AG04449 (cell line): ENCODE results near the gene SLC2A5.

Experiments
- CTCF ChIA-PET: fragments of 350-600 bp; formaldehyde crosslinking; extraction: SDS; loops from one replicate; lab custom pipeline; 2021; ENCODE audit warnings: antibody characterized with exemption; lab: Yijun Ruan, JAX
- POLR2A ChIA-PET: fragments of 400-600, 350-600 bp; formaldehyde crosslinking; extraction: SDS; loops from one replicate; lab custom pipeline; 2020; ENCODE audit warnings: antibody characterized with exemption, inconsistent platforms; lab: Yijun Ruan, JAX
- DNase-seq: peaks from one replicate; pipeline ENCODE4 v3.0.0-alpha.2; 2010; ENCODE audit warnings: low read depth, low spot score
- H3K4me3 ChIP-seq: 2 replicates; pipeline ENCODE4 v1.5.1; 2011; ENCODE audit warnings: low read depth, mild to moderate bottlenecking, control low read depth, low read length
- TF ChIP-seq, protein P1 (sequence below): IDR thresholded peaks from one replicate; pipeline ENCODE4 v1.5.1; 2011; ENCODE audit warnings: mild to moderate bottlenecking, moderate library complexity, low read length, control low read depth, inconsistent platforms; ENCODE audit not compliant: insufficient read depth; ENCODE audit errors: missing control alignments

The SLC2A5 gene

DNA sequence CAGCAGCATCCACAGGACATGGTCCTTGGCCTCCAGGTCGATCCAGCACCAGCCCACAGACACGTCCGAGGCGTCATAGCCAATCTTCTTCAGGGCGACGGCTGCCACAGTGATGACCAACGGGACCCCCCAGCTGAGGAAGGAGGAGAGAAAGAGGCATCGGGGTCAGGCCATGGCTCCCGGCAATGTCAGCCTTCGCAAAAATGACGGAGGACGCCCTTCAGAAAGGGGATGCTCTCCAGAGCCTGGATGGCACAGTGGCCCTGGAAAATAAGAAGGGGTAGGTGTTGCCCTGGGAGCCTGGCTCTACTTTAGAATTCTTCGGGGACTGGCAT lies 41.9 kb upstream of the SLC2A5 start:
- no peak overlapping the region for H3K4me3 ChIP-seq
- POLR2A ChIA-PET = no interaction called here

DNA sequence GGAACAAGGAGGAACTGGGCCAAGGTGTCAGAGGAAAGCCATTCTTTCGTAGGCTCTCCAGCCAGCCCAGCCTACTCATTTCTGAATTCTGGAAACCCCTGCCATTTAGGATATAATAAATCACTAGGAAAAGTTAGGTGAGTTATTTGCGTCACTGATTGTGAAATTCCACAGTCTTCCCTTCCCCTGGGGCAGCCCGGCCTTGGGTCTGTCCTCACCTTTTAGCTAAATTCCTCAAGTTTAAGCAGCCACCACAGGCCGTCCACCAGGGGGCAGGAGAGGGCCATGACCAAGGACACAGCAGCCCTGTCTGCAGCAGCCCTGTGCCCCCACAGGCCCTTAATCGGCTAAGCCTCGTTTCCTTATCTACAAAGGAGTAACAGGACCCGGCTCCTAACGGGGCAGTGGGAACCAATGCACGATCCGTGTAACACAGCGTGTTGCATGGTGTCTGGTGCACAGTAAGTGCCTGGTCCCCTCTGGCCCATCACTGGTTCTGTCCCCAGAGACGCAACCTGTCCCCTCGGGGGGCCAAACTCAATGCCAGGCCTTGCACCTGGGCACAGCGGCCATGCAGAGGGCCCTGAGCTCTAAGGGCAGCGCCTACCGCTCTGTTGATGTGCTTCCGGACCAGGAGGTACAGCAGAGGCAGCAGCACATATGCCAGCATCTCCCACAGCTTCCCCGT lies 41.4 kb upstream of the SLC2A5 start:
- POLR2A ChIA-PET = no interaction called here
- TF ChIP-seq, protein P1, sequence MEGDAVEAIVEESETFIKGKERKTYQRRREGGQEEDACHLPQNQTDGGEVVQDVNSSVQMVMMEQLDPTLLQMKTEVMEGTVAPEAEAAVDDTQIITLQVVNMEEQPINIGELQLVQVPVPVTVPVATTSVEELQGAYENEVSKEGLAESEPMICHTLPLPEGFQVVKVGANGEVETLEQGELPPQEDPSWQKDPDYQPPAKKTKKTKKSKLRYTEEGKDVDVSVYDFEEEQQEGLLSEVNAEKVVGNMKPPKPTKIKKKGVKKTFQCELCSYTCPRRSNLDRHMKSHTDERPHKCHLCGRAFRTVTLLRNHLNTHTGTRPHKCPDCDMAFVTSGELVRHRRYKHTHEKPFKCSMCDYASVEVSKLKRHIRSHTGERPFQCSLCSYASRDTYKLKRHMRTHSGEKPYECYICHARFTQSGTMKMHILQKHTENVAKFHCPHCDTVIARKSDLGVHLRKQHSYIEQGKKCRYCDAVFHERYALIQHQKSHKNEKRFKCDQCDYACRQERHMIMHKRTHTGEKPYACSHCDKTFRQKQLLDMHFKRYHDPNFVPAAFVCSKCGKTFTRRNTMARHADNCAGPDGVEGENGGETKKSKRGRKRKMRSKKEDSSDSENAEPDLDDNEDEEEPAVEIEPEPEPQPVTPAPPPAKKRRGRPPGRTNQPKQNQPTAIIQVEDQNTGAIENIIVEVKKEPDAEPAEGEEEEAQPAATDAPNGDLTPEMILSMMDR = peak; percentile 92
- H3K4me3 ChIP-seq = no peak overlapping the region
- peak; percentile 34 for DNase-seq
- CTCF ChIA-PET = interaction anchor here (0.6 to 17.5 kb wide), 66 partner anchors 8 to 977 kb away, joined by 3 to 267 read pairs (median 4); partner anchors contain the start of genes GPR157 and H6PD

More for the DNA sequence above, 41.9 kb upstream of the SLC2A5 start:
- TF ChIP-seq, protein P1 = no peak
- DNase-seq = no peak
- CTCF ChIA-PET = interaction anchor here (0.7 to 17.5 kb wide), 54 partner anchors 8 to 978 kb away, joined by 3 to 267 read pairs (median 4); partner anchors contain the start of genes GPR157 and H6PD

DNA sequence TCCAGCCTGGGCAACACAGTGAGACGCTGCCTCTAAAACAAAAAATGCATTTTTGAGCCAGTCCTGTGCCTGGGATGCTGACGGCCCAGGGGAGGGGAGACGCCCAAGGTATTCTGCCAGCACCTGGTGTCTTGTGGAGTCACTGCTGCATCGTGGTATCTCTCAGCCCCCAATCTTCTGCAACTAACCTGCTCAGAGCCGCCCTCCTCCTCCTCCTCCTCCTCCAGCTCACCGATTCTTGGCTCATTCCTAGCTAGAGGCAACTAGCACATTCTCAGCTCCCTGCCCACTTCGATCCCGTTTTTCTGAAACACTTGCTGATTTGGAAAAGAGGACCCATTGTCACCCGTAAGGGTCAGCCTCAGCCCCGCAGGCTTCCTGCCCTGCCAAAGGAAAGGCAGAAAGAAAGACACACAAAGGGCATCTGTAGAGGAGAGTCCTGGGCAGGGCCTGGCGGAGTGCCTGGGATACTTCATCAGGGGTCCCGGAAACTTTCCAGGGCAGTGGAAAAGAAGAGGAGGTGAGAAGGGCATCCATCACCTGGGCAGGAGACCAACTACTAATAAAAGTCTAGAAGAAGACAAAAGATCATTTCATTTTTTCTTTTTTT lies 38.7 kb upstream of the SLC2A5 start:
- TF ChIP-seq, protein P1 = no peak
- no peak for DNase-seq
- ChIA-PET POLR2A (no interaction called here), CTCF (interaction anchor here (0.7 to 17.5 kb wide), 9 partner anchors 9 to 383 kb away, joined by 3 to 267 read pairs (median 3); no protein-coding TSS in a partner anchor)
- no peak overlapping the region for H3K4me3 ChIP-seq

DNA sequence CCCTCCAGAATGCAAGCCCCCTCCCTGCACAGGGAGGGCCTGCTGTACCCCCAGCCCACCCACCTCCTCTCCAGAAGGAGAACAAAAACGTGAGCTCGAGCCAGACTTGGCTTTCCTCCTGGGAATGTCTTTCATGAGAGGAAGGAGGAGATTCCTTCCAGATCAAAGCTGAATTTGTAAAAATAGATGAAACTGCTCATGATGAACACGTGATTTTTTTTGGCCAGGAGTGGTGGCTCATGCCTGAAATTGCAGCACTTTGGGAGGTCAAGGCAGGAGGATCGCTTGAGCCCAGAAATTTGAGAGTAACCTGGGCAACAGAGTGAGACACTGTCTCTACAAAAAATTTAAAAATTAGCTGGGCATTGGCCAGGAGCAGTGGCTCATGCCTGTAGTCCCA lies 37.7 kb upstream of the SLC2A5 start:
- ChIA-PET CTCF (interaction anchor here (0.7 to 17.5 kb wide), 7 partner anchors 10 to 384 kb away, joined by 3 to 267 read pairs (median 5); partner anchors contain the start of gene H6PD), POLR2A (no interaction called here)
- TF ChIP-seq, protein P1 = no peak
- no peak overlapping the region for H3K4me3 ChIP-seq
- no peak for DNase-seq

DNA sequence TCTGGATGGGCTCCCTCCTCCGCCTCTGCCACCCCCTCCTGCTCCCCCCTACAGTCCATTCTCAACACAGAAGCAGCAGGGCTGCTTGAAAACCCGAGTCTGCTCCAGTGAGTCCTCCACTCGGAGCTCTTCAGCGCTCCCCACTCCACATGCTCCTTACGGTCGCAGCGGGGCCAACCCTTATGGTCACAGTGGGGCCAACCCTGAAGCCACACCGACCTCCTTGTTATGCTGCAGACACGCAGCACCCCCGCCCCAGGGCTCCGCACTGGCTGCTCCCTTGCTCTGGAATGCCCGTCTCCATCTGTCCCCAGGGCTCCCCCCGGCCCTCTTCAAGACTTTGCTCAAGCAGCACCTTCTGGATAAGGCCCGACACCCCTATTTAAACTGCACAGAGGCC lies 36.9 kb upstream of the SLC2A5 start:
- no peak for DNase-seq
- ChIA-PET CTCF (interaction anchor here (0.7 to 17.5 kb wide), 4 partner anchors 98 to 385 kb away, joined by 3 to 267 read pairs (median 81); partner anchors contain the start of gene H6PD), POLR2A (no interaction called here)
- no peak overlapping the region for H3K4me3 ChIP-seq
- TF ChIP-seq, protein P1 = no peak

DNA sequence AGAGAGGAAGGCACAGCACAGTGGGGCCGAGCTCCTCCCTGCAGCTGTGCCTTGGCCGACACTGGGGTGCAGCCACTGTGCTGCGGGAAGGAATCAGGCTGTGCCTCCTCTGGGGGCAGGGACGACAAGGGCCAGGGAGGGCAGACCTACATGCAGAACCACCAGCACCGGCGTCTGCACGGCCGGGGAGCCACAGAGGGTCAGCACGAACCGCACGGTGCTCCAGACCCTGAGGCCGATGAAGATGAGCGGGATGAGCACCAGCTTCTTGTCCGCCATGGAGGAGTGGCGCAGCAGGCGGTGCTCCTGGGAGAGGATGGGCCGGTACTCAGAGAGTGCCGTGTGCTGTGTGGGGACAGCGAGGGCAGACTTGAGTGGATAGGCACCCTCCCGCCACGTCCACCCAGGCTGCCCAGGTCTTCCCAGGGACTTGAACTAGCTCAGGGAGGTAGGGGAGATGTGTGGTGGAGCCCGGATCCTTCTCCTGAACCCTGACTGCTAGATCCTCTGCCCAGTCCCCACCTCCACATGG lies 36.0 kb upstream of the SLC2A5 start:
- TF ChIP-seq, protein P1 = no peak
- POLR2A ChIA-PET = no interaction called here
- H3K4me3 ChIP-seq = no peak overlapping the region
- no peak for DNase-seq
- CTCF ChIA-PET = interaction anchor here (0.9 to 17.5 kb wide), 4 partner anchors 9 to 350 kb away, joined by 3 to 267 read pairs (median 81); no protein-coding TSS in a partner anchor
